Loucy (cell line): ENCODE measurements around the gene RPS6KA6.

Source experiments
- CTCF ChIP-seq: fragments of 200-600 bp; sonication (generic); conservative IDR thresholded peaks from 2 replicates; pipeline ENCODE4 v1.5.1; 2014; ENCODE audit warnings: mild to moderate bottlenecking, antibody characterized with exemption, low read length
- EZH2phosphoT487 ChIP-seq: fragments of 200-600 bp; IDR thresholded peaks from 2 replicates; pipeline ENCODE4 v1.6.1; 2018; ENCODE audit warnings: antibody characterized with exemption, mild to moderate bottlenecking, moderate library complexity, borderline replicate concordance

- TF ChIP-seq CTCF (no peak), EZH2phosphoT487 (no peak)
These were observed 1.1 kb upstream of the RPS6KA6 start for GRCh38 chrX:84189125-84189524.
